Mammary epithelial cell (primary cell): Measurements from ENCODE around the gene ATP5F1E.

Experiments used
- EZH2 ChIP-seq: IDR thresholded peaks from 2 replicates; pipeline ENCODE4 v1.6.1; 2012; ENCODE audit warnings: low read length, inconsistent platforms, borderline replicate concordance
- TF ChIP-seq, protein P1 (sequence below), 2 donors: IDR thresholded peaks in 1 of 2; conservative IDR thresholded peaks in 1 of 2; 2 replicates each; pipeline ENCODE4 v1.5.1; 2011 to 2012; ENCODE audit warnings: inconsistent platforms in 2 of 2, low read length in 2 of 2, mild to moderate bottlenecking in 2 of 2, control low read depth in 1 of 2, low read depth in 1 of 2; ENCODE audit not compliant: insufficient read depth in 1 of 2; ENCODE audit errors: extremely low read depth in 1 of 2

DNA sequence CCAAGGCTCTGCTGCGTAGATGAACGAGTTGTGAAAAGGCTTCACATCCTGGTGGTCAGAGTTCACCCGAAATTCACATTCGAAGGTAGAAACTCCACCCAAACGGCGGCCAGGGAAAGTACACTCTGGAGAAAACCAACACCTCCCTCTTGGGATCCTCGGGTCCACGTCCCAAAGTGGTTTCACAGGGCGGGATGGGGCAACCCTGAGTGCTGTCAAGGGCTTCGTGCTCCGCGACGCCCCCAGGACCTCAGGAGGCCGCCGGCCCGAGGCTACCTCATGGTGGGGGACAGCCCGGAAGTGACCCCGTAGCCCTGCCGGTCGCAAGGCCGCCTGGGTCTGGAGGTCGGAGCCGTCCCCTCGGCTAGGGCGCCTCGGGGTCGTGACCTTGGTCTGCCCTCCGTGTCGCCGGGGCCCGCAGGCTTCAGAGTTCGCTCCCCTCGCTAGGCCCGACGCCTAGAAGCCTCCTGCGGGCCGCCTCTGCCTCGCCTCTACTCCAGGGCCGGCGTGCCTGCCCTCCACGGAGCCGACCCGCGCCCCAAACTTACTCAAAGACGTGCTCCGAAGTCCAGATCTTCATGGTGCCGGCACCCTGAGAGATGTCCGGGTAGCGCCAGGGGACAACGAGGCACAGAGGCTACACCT, 10.1 kb upstream of the ATP5F1E start, which contains the start of gene PRELID3B:
- TF ChIP-seq, protein P1, sequence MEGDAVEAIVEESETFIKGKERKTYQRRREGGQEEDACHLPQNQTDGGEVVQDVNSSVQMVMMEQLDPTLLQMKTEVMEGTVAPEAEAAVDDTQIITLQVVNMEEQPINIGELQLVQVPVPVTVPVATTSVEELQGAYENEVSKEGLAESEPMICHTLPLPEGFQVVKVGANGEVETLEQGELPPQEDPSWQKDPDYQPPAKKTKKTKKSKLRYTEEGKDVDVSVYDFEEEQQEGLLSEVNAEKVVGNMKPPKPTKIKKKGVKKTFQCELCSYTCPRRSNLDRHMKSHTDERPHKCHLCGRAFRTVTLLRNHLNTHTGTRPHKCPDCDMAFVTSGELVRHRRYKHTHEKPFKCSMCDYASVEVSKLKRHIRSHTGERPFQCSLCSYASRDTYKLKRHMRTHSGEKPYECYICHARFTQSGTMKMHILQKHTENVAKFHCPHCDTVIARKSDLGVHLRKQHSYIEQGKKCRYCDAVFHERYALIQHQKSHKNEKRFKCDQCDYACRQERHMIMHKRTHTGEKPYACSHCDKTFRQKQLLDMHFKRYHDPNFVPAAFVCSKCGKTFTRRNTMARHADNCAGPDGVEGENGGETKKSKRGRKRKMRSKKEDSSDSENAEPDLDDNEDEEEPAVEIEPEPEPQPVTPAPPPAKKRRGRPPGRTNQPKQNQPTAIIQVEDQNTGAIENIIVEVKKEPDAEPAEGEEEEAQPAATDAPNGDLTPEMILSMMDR (conservative IDR thresholded peaks at IDR 0.05 in 1 of 2, IDR thresholded peaks at IDR 0.05 in 1 of 2; ENCODE audit: extremely low read depth in 1 of 2, insufficient read depth in 1 of 2, low read depth in 1 of 2, low read length in 2 of 2) = no peak
- no peak for TF ChIP-seq EZH2
